GM21360 (cell line): ENCODE measurements around the gene FRYL.
"Not testable (repeated sequence)": the region's sequence is repeated elsewhere in the genome, so short reads cannot be mapped to it uniquely, and the experiment has no call there.

Source experiments
- ATAC-seq: cut with Tn5 transposase; IDR thresholded peaks from one replicate; pipeline ENCODE4 v1.9.1; 2021; ENCODE audit warnings: mild to moderate bottlenecking, moderate library complexity; ENCODE audit not compliant: unreplicated experiment

Gene FRYL

GRCh38 chr4:48704091-48704802 lies 75.8 kb downstream of the FRYL start:
- ATAC-seq: no peak

GRCh38 chr4:48699475-48699874 lies 80.6 kb downstream of the FRYL start:
- no peak for ATAC-seq

- no peak for ATAC-seq
Observed at GRCh38 chr4:48698029-48698971, 81.8 kb downstream of the FRYL start.

- not testable (repeated sequence) for ATAC-seq
Observed at GRCh38 chr4:48697516-48697915, 82.6 kb downstream of the FRYL start.

- ATAC-seq: no peak
Observed at GRCh38 chr4:48694824-48695223, 85.3 kb downstream of the FRYL start.

GRCh38 chr4:48693856-48694574 lies 86.1 kb downstream of the FRYL start:
- ATAC-seq: no peak

- no peak for ATAC-seq
Observed at GRCh38 chr4:48692897-48693296, 87.2 kb downstream of the FRYL start.

GRCh38 chr4:48692044-48692443 lies 88.0 kb downstream of the FRYL start:
- no peak for ATAC-seq

GRCh38 chr4:48688953-48689352 lies 91.1 kb downstream of the FRYL start:
- no peak for ATAC-seq

- ATAC-seq: no peak
Observed at GRCh38 chr4:48687313-48688051, 92.6 kb downstream of the FRYL start.

- no peak for ATAC-seq
Observed at GRCh38 chr4:48686369-48686768, 93.7 kb downstream of the FRYL start.

GRCh38 chr4:48683784-48684666 lies 96.1 kb downstream of the FRYL start:
- ATAC-seq: peak; percentile 91

GRCh38 chr4:48682870-48683269 lies 97.2 kb downstream of the FRYL start:
- not testable (repeated sequence) for ATAC-seq

- ATAC-seq: peak; percentile 66
Observed at GRCh38 chr4:48681856-48682255, 98.2 kb downstream of the FRYL start.

GRCh38 chr4:48680848-48681568 lies 99.1 kb downstream of the FRYL start:
- no peak for ATAC-seq

- no peak for ATAC-seq
Observed at GRCh38 chr4:48673537-48673936, 106.5 kb downstream of the FRYL start.

GRCh38 chr4:48670587-48670986 lies 109.5 kb downstream of the FRYL start:
- no peak for ATAC-seq

- no peak for ATAC-seq
Observed at GRCh38 chr4:48669086-48669485, 111.0 kb downstream of the FRYL start.
